HepG2 (cell line): ENCODE results near the gene BARX2. TPM values are rescaled to one million over a fixed set of nuclear protein-coding genes. Genes with fewer than 3 reads are reported as not detected.

Experiments used
- ATAC-seq: fragments of 200-7000 bp; cut with Tn5 transposase; 3 replicates; pipeline ENCODE4 v1.9.1; 2020; ENCODE audit warnings: mild to moderate bottlenecking, moderate library complexity
- BruUV-seq: library from RNA; stranded (reverse); fragments of 400-500 nt; replicated peaks from 2 replicates; lab custom pipeline; 2021; lab: Mats Ljungman, UMichigan
- CTCF ChIA-PET: fragments of 300-600 bp; formaldehyde crosslinking; extraction: SDS; loops from one replicate; lab custom pipeline; 2021; ENCODE audit warnings: low total read pairs, inconsistent platforms, low intra/inter-chr PET ratio; lab: Yijun Ruan, JAX
- POLR2A ChIA-PET: fragments of 350-600 bp; sonication (Branson Sonifier 250); formaldehyde crosslinking; loops from one replicate; lab custom pipeline; 2020; ENCODE audit warnings: antibody characterized with exemption, inconsistent platforms; lab: Yijun Ruan, JAX
- DNase-seq: peaks from one replicate; pipeline ENCODE4 v3.0.0-alpha.2; 2015; ENCODE audit warnings: low spot score
- FAIRE-seq: peaks from 3 replicates; lab custom pipeline; 2011; peaks lifted over from hg19 to GRCh38; lab: Jason Lieb, UNC
- H2AFZ ChIP-seq: one replicate; pipeline ENCODE4 v1.6.1; 2011; ENCODE audit warnings: low read length, inconsistent platforms
- H3K27ac ChIP-seq: fragments of 300-600 bp; 3 replicates; pipeline ENCODE4 v1.8.0; 2011; ENCODE audit warnings: mixed run types, mild to moderate bottlenecking, mixed read lengths, low read length, inconsistent platforms; ENCODE audit not compliant: insufficient read depth; ENCODE audit errors: extremely low read length
- H3K27me3 ChIP-seq, 2 experiments: fragments of 200-600 bp in 1 of 2; 2 replicates in 1 of 2; 3 replicates in 1 of 2; pipeline versions ENCODE4 v1.6.0 to v1.8.0; 2011; ENCODE audit warnings: low read length in 2 of 2, mild to moderate bottlenecking in 2 of 2, moderate library complexity in 2 of 2, inconsistent platforms in 1 of 2; ENCODE audit not compliant: insufficient read depth in 2 of 2, control insufficient read depth in 1 of 2
- H3K36me3 ChIP-seq, 2 experiments: fragments of 200-600 bp in 1 of 2; replicated peaks in 1 of 2; 2 replicates in 1 of 2; 3 replicates in 1 of 2; pipeline versions ENCODE4 v1.5.1 to v1.8.0; 2011; ENCODE audit warnings: low read length in 2 of 2, inconsistent platforms in 1 of 2; ENCODE audit not compliant: insufficient read depth in 2 of 2, control insufficient read depth in 1 of 2
- H3K4me1 ChIP-seq: 2 replicates; pipeline ENCODE4 v1.5.1; 2012; ENCODE audit warnings: low read length, inconsistent platforms; ENCODE audit not compliant: insufficient read depth
- H3K4me2 ChIP-seq: 2 replicates; pipeline ENCODE4 v1.6.0; 2011; ENCODE audit warnings: low read depth, low read length, inconsistent platforms
- H3K4me3 ChIP-seq, 3 experiments: fragments of 200-600 bp in 1 of 3; sonication (generic), shearing (Covaris generic) in 1 of 3; replicated peaks in 1 of 3; 2 replicates each; pipeline ENCODE4 v1.5.1; 2011 to 2016; ENCODE audit warnings: low read length in 3 of 3, inconsistent platforms in 2 of 3, low read depth in 2 of 3, mild to moderate bottlenecking in 2 of 3, control low read depth in 1 of 3, mixed read lengths in 1 of 3; ENCODE audit not compliant: insufficient read depth in 1 of 3
- H3K79me2 ChIP-seq: one replicate; pipeline ENCODE4 v1.6.1; 2011; ENCODE audit warnings: low read length, inconsistent platforms; ENCODE audit not compliant: insufficient read depth
- H3K9ac ChIP-seq: 2 replicates; pipeline ENCODE4 v1.6.0; 2011; ENCODE audit warnings: mild to moderate bottlenecking, low read depth, low read length, inconsistent platforms; ENCODE audit not compliant: insufficient read depth
- H3K9me3 ChIP-seq: 2 replicates; pipeline ENCODE4 v1.5.1; 2012; ENCODE audit warnings: mild to moderate bottlenecking, low read length
- H4K20me1 ChIP-seq: 2 replicates; pipeline ENCODE4 v1.6.0; 2011; ENCODE audit warnings: inconsistent platforms, mild to moderate bottlenecking, low read length, moderate library complexity; ENCODE audit not compliant: insufficient read depth
- BCL3 ChIP-seq: sonication (generic); formaldehyde crosslinking; IDR thresholded peaks from 2 replicates; pipeline ENCODE4 v1.5.1; 2020; ENCODE audit warnings: mild to moderate bottlenecking, missing genetic modification reagents, moderate library complexity
- KDM2A ChIP-seq: sonication (generic); formaldehyde crosslinking; IDR thresholded peaks from 2 replicates; pipeline ENCODE4 v1.4.0; 2020; ENCODE audit warnings: low read depth, missing genetic modification reagents, borderline replicate concordance
- KLF9 ChIP-seq: IDR thresholded peaks from 2 replicates; pipeline ENCODE4 v1.6.1; 2016; ENCODE audit warnings: low read depth
- MTA1 ChIP-seq: sonication (generic); formaldehyde crosslinking; IDR thresholded peaks from 2 replicates; pipeline ENCODE4 v1.4.0; 2020; ENCODE audit warnings: missing genetic modification reagents, mild to moderate bottlenecking, borderline replicate concordance
- PRPF4 ChIP-seq: fragments of 200-400 bp; formaldehyde crosslinking; IDR thresholded peaks from 2 replicates; pipeline ENCODE4 v1.6.1; 2016; ENCODE audit warnings: low read length, low read depth; ENCODE audit not compliant: poor library complexity, severe bottlenecking
- RAD21 ChIP-seq: fragments of 450-650 bp; formaldehyde crosslinking; IDR thresholded peaks from 2 replicates; pipeline ENCODE4 v1.5.0; 2020; ENCODE audit warnings: mild to moderate bottlenecking
- SRF ChIP-seq: IDR thresholded peaks from 2 replicates; pipeline ENCODE4 v1.6.1; 2011; ENCODE audit warnings: mild to moderate bottlenecking, low read depth, low read length, moderate library complexity
- SUZ12 ChIP-seq: fragments of 150-350 bp; IDR thresholded peaks from 2 replicates; pipeline ENCODE4 v1.6.1; 2014; ENCODE audit warnings: low read depth, low read length
- TFE3 ChIP-seq: IDR thresholded peaks from 2 replicates; pipeline ENCODE4 v1.6.1; 2016
- TOPORS ChIP-seq: sonication (generic); formaldehyde crosslinking; IDR thresholded peaks from 2 replicates; pipeline ENCODE4 v1.8.0; 2023; ENCODE audit warnings: mild to moderate bottlenecking, missing genetic modification reagents
- UBTF ChIP-seq: sonication (generic); formaldehyde crosslinking; IDR thresholded peaks from 2 replicates; pipeline ENCODE4 v1.4.0; 2020; ENCODE audit warnings: mild to moderate bottlenecking, missing genetic modification reagents
- ZBTB7B ChIP-seq: sonication (generic); formaldehyde crosslinking; IDR thresholded peaks from 2 replicates; pipeline ENCODE4 v1.4.0; 2020; ENCODE audit warnings: missing genetic modification reagents
- ZFYVE20 ChIP-seq: sonication (generic); formaldehyde crosslinking; IDR thresholded peaks from 2 replicates; pipeline ENCODE4 v1.8.0; 2023; ENCODE audit warnings: low read depth, mild to moderate bottlenecking, moderate library complexity, missing genetic modification reagents, borderline replicate concordance
- ZNF224 ChIP-seq: sonication (generic); formaldehyde crosslinking; IDR thresholded peaks from 2 replicates; pipeline ENCODE4 v1.5.0; 2020; ENCODE audit warnings: mild to moderate bottlenecking, missing genetic modification reagents
- ZNF30 ChIP-seq: sonication (generic); formaldehyde crosslinking; IDR thresholded peaks from 2 replicates; pipeline ENCODE4 v1.5.0; 2020; ENCODE audit warnings: mild to moderate bottlenecking, missing genetic modification reagents
- ZNF546 ChIP-seq: sonication (generic); formaldehyde crosslinking; conservative IDR thresholded peaks from 2 replicates; pipeline ENCODE4 v1.8.1; 2023; ENCODE audit warnings: mild to moderate bottlenecking, missing genetic modification reagents
- ZNF567 ChIP-seq: sonication (generic); formaldehyde crosslinking; IDR thresholded peaks from 2 replicates; pipeline ENCODE4 v1.8.1; 2023; ENCODE audit warnings: mild to moderate bottlenecking, missing genetic modification reagents, borderline replicate concordance
- WGBS: methylation state at CpG from one replicate; pipeline ENCODE4 v1.1.6; 2017; ENCODE audit warnings: low lambda C conversion rate; 5-methylcytosine and 5-hydroxymethylcytosine counted together
- in situ Hi-C: cut with HindIII; loops from 2 replicates; pipeline ENCODE4 v1.10.0; 2017; ENCODE audit warnings: low pct_unique_long_range_greater_than_20kb; ENCODE audit not compliant: extremely low pct_ligation_motif_present
- intact Hi-C: fragments of 100-400 bp; cut with micrococcal nuclease; formaldehyde crosslinking; loops from one replicate; pipeline ENCODE4 v1.10.0; 2022; ENCODE audit not compliant: unreplicated experiment
- polyA plus RNA-seq, 8 experiments: library from polyadenylated mRNA; depleted of rRNA in 3 of 8; stranded (reverse) in 7 of 8; unstranded in 1 of 8; fragments of >200 nt; fragmentation: Illumina TruSeq in 4 of 8; extraction: Trizol in 4 of 8; gene quantifications; 2 replicates each; pipeline versions ENCODE4 v1.2.1 to v1.2.3, GENCODE V29; 2011 to 2016; ENCODE audit warnings: low read depth in 4 of 8, missing spikeins in 1 of 8, mixed read lengths in 1 of 8; ENCODE audit not compliant: insufficient read depth in 1 of 8
- total RNA-seq, 5 experiments: library from RNA; depleted of rRNA; stranded (reverse); fragments of >200 nt; fragmentation: Illumina TruSeq; extraction: Trizol; gene quantifications; 2 replicates each; pipeline ENCODE4 v1.2.3, GENCODE V29; 2016; ENCODE audit warnings: low read depth in 1 of 5
- TF ChIP-seq, protein P1 (sequence below): IDR thresholded peaks from 2 replicates; pipeline ENCODE4 v1.6.1; 2016; ENCODE audit warnings: low read depth, control low read depth

BARX2 gene
- total and polyA plus RNA-seq, 2 of the 13 experiments (the other 11 are each of a cell fraction or from before 2014, with no cell fraction given): not detected

DNA sequence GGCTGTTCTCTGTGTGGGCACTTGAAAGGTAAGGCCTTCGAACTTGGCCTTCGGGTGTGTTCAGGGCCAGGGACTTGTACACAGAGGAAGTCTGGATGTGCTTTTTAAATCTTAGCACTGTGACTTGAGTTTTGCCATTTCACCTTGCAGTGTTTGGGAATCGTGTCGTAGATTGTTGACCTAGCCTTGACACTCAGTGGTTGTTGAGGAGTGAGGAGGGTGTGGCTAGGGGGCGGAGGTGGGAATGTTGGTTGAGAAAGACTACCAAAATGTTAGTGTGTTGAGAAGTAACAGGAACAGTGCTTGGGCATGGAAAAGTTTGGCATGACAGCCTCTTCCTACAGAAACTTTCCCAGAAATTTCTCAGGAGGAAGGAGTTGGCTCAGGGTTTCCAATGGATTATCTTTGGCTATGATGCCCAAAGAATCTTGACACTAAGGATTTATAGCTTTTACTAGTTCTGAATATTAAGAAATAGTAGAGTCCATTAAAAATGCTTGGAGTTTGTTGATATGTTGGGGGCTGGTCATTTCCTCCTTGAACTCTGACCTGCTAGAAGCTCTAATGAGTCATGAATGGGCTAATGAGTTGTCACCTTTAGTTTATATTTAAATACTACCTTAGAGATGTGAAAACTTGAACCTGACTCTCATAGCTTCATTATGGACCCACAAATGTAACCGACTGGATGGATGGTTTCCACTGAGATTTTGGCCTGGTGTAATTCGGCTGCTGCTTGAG is 40.6 kb downstream of the BARX2 start (continued):
- TF ChIP-seq BCL3 (CRISPR knock-in tag): no peak
- no peak for TF ChIP-seq KLF9 (CRISPR knock-in tag)
- no peak for TF ChIP-seq ZFYVE20
- TF ChIP-seq, all 625 proteins: peak for 0

DNA sequence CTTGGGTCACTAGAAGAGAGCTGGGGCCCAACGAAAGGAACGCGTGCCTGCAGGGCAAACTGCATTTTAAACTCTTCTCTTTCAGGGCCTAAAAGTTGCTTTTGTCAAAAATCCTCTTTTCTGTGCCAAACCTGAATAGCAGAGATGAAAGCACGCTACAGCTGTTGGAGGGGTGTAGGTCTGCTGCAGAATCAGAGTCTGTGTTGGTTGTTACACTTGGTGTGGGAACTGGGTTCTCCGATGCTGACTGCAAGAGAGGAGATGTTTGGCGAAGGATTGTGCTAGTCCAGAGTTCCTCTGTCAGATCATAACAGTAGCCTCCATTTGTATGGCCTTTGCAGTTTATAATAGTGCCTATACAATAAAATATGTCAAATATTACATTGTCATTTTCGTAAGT is 41.8 kb downstream of the BARX2 start:
- POLR2A ChIA-PET: no interaction called here
- no TSS peak for BruUV-seq
- no peak overlapping the region for H3K27ac ChIP-seq
- H3K79me2 ChIP-seq: no peaks in the 10 kb centered on the region
- peaks cover 0 to 3% of the 10 kb centered on the region in 2 experiments; a peak in 3 of 5 replicates for H3K27me3 ChIP-seq
- H3K36me3 ChIP-seq: no peaks in the 10 kb centered on the region
- DNase-seq: no peak
- no peaks in the 10 kb centered on the region for H3K9me3 ChIP-seq
- in situ Hi-C loops (no loop called here), intact Hi-C loops (no loop called here)
- H3K9ac ChIP-seq: no peak overlapping the region
- no peak overlapping the region for H3K4me2 ChIP-seq
- no peak for ATAC-seq
- peaks cover 8% of the 10 kb centered on the region; the same call in 1 of the 2 replicates for H3K4me1 ChIP-seq
- 46% methylated on average over 7 of the region's 7 CpGs for WGBS
- H2AFZ ChIP-seq: no peak overlapping the region
- CTCF ChIA-PET: no interaction called here
- no peak for FAIRE-seq
- H3K4me3 ChIP-seq: no peak overlapping the region
- H4K20me1 ChIP-seq: no peaks in the 10 kb centered on the region
- TF ChIP-seq UBTF (CRISPR knock-in tag) (no peak), ZNF546 (no peak), ZNF224 (CRISPR knock-in tag) (no peak), PRPF4 (no peak), TFE3 (no peak), TOPORS (no peak), RAD21 (CRISPR knock-in tag) (no peak), SRF (no peak), SUZ12 (no peak), ZBTB7B (no peak), KDM2A (CRISPR knock-in tag) (no peak), ZNF30 (CRISPR knock-in tag) (no peak), ZNF567 (CRISPR knock-in tag) (no peak), MTA1 (CRISPR knock-in tag) (no peak)
- TF ChIP-seq, protein P1, sequence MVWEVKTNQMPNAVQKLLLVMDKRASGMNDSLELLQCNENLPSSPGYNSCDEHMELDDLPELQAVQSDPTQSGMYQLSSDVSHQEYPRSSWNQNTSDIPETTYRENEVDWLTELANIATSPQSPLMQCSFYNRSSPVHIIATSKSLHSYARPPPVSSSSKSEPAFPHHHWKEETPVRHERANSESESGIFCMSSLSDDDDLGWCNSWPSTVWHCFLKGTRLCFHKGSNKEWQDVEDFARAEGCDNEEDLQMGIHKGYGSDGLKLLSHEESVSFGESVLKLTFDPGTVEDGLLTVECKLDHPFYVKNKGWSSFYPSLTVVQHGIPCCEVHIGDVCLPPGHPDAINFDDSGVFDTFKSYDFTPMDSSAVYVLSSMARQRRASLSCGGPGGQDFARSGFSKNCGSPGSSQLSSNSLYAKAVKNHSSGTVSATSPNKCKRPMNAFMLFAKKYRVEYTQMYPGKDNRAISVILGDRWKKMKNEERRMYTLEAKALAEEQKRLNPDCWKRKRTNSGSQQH (CRISPR knock-in tag): no peak
